ENCODE data around the gene LGSN. TPM values are rescaled to one million over a fixed set of nuclear protein-coding genes. Genes with fewer than 3 reads are reported as not detected.
A peak's percentile ranks its signal among the peaks of the same experiment; 100 is the strongest.

Gene LGSN
- total and polyA plus RNA-seq, 2 of the 8 experiments (the other 6 are each of a cell fraction or from before 2014, with no cell fraction given) = 0.08 TPM; not detected in 1

GRCh38 chr6:63352069-63352543, 32.3 kb upstream of the LGSN start:
- Histone ChIP-seq H3K56ac (replicated peaks; ENCODE audit: insufficient read length, low read depth, low read length) (no peak overlapping the region), H4K8ac (ENCODE audit: extremely low read depth, insufficient read depth, low read length) (no peak overlapping the region), H3K9me3 (ENCODE audit: insufficient read depth in 2 of 2, low read depth in 1 of 2, low read length in 1 of 2) (no peaks in the 10 kb centered on the region), H2BK20ac (ENCODE audit: low read length) (no peak overlapping the region), H3K9ac (replicated peaks in 1 of 4; ENCODE audit: extremely low read depth in 1 of 4, low read depth in 3 of 4, low read length in 3 of 4) (no peak overlapping the region), H2BK5ac (ENCODE audit: low read depth, low read length) (no peak overlapping the region), H3K4me2 (ENCODE audit: insufficient read depth in 1 of 2, low read depth in 2 of 2, low read length in 2 of 2) (no peak overlapping the region), H3K27me3 (replicated peaks in 1 of 4; ENCODE audit: control insufficient read depth in 3 of 4, extremely low read depth in 1 of 4, insufficient read depth in 3 of 4, low read length in 3 of 4) (no peaks in the 10 kb centered on the region), H3K27ac (ENCODE audit: low read depth, low read length) (no peak overlapping the region), H3K36me3 (ENCODE audit: control insufficient read depth in 2 of 4, insufficient read depth in 4 of 4, low read length in 3 of 4) (no peaks in the 10 kb centered on the region), H3K23me2 (ENCODE audit: low read depth, low read length) (no peaks in the 10 kb centered on the region; the same call in 1 of the 2 replicates), H2BK120ac (replicated peaks; ENCODE audit: low read depth, low read length) (no peak overlapping the region), H2BK12ac (ENCODE audit: low read depth, low read length) (no peak overlapping the region), H4K5ac (ENCODE audit: insufficient read length, low read depth, low read length) (no peak overlapping the region), H3K4me1 (replicated peaks in 1 of 4; ENCODE audit: control insufficient read depth in 3 of 4, insufficient read depth in 4 of 4, low read length in 3 of 4) (no peaks in the 10 kb centered on the region), H3K18ac (ENCODE audit: extremely low read depth, low read length) (no peak overlapping the region), H4K20me1 (replicated peaks in 1 of 2; ENCODE audit: control insufficient read depth in 1 of 2, insufficient read depth in 2 of 2, low read length in 2 of 2) (no peaks in the 10 kb centered on the region), H3K4ac (replicated peaks; ENCODE audit: insufficient read length, low read depth, low read length) (no peak overlapping the region), H3K79me1 (ENCODE audit: low read depth, low read length) (no peaks in the 10 kb centered on the region), H2AK5ac (ENCODE audit: low read depth, low read length) (no peak overlapping the region), H2BK15ac (ENCODE audit: low read length) (no peak overlapping the region), H3K4me3 (ENCODE audit: extremely low read depth in 1 of 4, insufficient read depth in 2 of 4, low read depth in 3 of 4, low read length in 4 of 4) (no peak overlapping the region), H3K14ac (ENCODE audit: insufficient read length) (no peak overlapping the region), H4K91ac (replicated peaks; ENCODE audit: insufficient read length, low read length) (no peak overlapping the region), H2AFZ (ENCODE audit: low read length) (no peak overlapping the region), H3K23ac (ENCODE audit: insufficient read length) (no peak overlapping the region), H3K79me2 (ENCODE audit: control insufficient read depth in 1 of 2, insufficient read depth in 2 of 2, low read length in 2 of 2) (no peaks in the 10 kb centered on the region)
- FAIRE-seq (no peak), DNase-seq (ENCODE audit: low read depth in 1 of 2, low spot score in 2 of 2) (no peak)
- TF ChIP-seq EP300 (IDR thresholded peaks at IDR 0.05; ENCODE audit: borderline replicate concordance in 1 of 2, low read depth in 2 of 2, low read length in 2 of 2) (no peak), SP2 (IDR thresholded peaks at IDR 0.05; ENCODE audit: low read length) (no peak), RAD21 (IDR thresholded peaks at IDR 0.05 in 1 of 2, conservative IDR thresholded peaks at IDR 0.05 in 1 of 2; ENCODE audit: low read depth in 2 of 2, low read length in 2 of 2) (peak in 1 of 2 experiments; percentile 31; a peak in 2 of 4 replicates), FOSL1 (IDR thresholded peaks at IDR 0.05; ENCODE audit: insufficient read depth, low read depth, low read length) (no peak), CBX5 (IDR thresholded peaks at IDR 0.05; ENCODE audit: low read depth, low read length) (no peak), POLR2AphosphoS5 (IDR thresholded peaks at IDR 0.05; ENCODE audit: low read depth, low read length) (no peak), NRF1 (IDR thresholded peaks at IDR 0.05; ENCODE audit: low read depth, low read length) (no peak), TAF1 (IDR thresholded peaks at IDR 0.05; ENCODE audit: low read depth, low read length) (no peak)
- ChIA-PET CTCF (ENCODE audit: partially characterized antibody) (interaction anchor here (0.6 to 3.2 kb wide), 24 partner anchors 10 to 1739 kb away, joined by 3 to 12 read pairs (median 5); partner anchors contain the start of gene PHF3), POLR2A (ENCODE audit: partially characterized antibody) (no interaction called here)
- 93% methylated on average over 4 of the region's 4 CpGs; no CpG with 5 or more reads in 1 of the 2 experiments for WGBS, 2 experiments (ENCODE audit: extremely low coverage in 1 of 2, insufficient coverage in 1 of 2, insufficient read length in 1 of 2, insufficient replicate concordance in 2 of 2, low coverage in 1 of 2, low lambda C conversion rate in 2 of 2, missing lambda C conversion rate in 1 of 2)

Data from H1 (cell line).